Omental fat pad (tissue), 4 donors: Measurements from ENCODE around the gene FLYWCH2. TPM values are rescaled to one million over a fixed set of nuclear protein-coding genes. Genes with fewer than 3 reads are reported as not detected.

Experiments
- ATAC-seq: fragments of 150-250 bp; one replicate; pipeline ENCODE4 v1.9.1; 2016; ENCODE audit warnings: mild to moderate bottlenecking, moderate library complexity; ENCODE audit not compliant: low FRiP score
- DNase-seq: peaks from one replicate; pipeline ENCODE4 v3.0.0-alpha.2; 2019; ENCODE audit warnings: low spot score
- total RNA-seq, 4 donors: library from RNA; depleted of rRNA; stranded (reverse); fragments of >200 nt; gene quantifications; one replicate each; pipeline ENCODE4 v1.1.0, GENCODE V29; 2016
- TF ChIP-seq, protein P1 (sequence below), 3 donors: fragments of 450-650 bp; IDR thresholded peaks; one replicate each; pipeline ENCODE4 v1.5.1; 2016 to 2017; ENCODE audit warnings: antibody characterized with exemption in 3 of 3, mild to moderate bottlenecking in 3 of 3, moderate library complexity in 2 of 3

The FLYWCH2 gene
- total RNA-seq, 4 donors from 2014 or later = 22.1 to 78.7 (median 37.3) TPM

DNA sequence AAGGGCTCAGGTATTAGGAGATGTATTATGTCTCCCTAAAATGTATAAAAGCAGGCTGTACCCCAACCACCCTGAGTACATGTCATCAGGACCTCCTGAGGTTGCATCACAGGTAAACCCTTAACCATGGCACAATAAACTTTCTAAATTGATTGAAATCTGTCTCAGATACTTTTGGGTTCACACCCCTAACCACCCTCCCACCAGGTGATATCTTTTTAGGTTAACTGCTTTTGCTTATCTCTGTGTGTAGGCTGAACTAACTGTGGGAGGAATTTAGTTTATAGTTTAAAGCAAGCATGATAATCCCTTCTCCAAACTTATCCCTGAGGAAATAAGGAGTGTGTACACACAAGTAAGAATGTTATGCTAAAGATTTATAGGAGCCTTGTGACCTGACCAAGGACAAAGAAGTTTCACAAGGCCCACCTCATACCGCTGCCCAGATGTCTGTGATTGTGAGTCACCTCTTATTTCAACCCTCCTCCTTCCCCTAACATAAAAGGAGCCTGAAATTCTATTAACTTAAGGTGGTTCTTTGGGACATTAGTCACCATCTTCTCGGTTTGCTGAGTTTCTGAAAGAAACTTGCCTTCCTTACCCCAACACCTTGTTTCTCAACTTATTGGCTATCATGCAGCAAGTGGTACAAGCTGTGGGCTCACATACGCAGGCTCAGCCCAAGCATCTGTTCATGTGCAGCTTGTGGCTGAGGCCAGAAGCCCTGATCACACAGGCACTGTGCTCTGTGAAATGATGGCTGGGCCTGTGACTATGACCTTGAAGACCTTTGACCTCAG, 36.3 kb upstream of the FLYWCH2 start:
- ATAC-seq = no peak

DNA sequence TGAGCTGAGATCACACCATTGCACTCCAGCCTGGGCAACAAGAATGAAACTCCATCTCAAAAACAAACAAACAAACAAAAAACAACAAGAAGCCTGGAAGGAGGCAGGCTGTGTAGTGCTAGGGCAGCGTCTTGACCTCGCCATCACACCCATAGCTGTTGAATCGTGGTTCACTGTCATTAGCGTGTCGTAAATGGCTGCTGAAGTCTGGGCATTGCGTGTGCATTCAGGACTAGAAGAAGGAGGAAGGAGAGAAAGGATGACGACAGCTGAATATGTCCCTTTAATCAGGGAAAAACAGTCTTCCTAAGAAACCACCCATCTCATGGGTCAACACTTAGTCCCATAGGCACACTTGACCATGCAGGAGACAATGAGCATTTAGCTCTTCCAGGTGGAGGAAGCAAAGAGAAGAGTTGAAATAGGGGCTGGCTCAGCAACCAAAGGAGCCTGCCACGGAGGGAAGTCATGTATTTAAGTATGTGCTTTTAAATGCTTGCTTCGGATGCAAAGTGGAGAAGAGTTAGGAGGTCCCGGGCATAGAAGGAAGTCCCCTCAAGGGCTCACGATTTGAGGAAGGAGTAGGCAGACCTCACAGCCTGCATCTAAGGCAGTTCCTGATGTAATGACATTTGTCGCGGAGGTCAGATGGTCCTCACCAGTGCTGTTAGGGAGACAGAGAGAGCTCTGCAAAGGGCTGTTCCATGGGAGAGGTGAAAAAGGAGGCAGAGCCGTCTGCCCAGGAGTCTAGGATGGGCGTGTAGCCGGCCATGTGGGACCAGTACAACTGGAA, 33.9 kb upstream of the FLYWCH2 start:
- TF ChIP-seq, protein P1, sequence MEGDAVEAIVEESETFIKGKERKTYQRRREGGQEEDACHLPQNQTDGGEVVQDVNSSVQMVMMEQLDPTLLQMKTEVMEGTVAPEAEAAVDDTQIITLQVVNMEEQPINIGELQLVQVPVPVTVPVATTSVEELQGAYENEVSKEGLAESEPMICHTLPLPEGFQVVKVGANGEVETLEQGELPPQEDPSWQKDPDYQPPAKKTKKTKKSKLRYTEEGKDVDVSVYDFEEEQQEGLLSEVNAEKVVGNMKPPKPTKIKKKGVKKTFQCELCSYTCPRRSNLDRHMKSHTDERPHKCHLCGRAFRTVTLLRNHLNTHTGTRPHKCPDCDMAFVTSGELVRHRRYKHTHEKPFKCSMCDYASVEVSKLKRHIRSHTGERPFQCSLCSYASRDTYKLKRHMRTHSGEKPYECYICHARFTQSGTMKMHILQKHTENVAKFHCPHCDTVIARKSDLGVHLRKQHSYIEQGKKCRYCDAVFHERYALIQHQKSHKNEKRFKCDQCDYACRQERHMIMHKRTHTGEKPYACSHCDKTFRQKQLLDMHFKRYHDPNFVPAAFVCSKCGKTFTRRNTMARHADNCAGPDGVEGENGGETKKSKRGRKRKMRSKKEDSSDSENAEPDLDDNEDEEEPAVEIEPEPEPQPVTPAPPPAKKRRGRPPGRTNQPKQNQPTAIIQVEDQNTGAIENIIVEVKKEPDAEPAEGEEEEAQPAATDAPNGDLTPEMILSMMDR (IDR thresholded peaks at IDR 0.05) = no peak
- DNase-seq (no peak), ATAC-seq (no peak)

More for the DNA sequence above, 36.3 kb upstream of the FLYWCH2 start:
- TF ChIP-seq, protein P1 (IDR thresholded peaks at IDR 0.05) = no peak
- no peak for DNase-seq

DNA sequence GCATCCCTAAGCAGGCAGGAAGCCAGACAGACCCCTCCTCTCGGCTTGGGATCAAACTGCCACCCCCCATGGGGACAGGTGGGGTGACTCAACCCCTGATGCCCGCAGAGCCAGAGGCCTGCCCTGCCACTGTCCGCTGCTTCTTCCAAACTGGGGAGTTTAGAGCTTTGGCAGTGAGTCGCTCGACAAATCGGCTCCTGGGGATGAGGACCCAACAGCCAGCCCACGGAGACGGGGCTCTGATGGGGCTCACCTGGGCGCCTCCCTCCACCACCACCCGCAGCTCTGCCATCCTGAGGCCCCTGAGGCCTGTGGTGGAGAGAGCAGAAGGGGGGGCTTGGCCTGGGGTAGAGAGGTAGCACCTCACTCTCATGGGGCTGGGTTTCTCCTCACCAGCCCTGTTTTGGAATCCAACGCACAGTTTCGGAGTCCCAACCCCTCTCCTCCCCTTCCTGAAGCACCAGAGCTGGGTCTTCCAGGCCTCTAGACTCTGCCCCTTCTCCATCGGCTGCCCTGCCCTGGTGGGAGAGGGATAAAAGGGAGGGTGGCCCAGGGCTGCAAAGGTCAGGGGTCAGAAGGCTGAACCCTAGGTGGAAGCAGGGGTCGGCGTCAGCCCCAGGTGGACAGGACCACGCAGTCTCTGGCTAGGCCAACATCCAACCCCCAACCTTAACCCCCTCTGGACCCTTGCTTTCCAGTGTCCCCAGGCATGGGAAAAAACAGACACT, 30.8 kb upstream of the FLYWCH2 start:
- TF ChIP-seq, protein P1 (IDR thresholded peaks at IDR 0.05) = no peak
- ATAC-seq (no peak), DNase-seq (no peak)

DNA sequence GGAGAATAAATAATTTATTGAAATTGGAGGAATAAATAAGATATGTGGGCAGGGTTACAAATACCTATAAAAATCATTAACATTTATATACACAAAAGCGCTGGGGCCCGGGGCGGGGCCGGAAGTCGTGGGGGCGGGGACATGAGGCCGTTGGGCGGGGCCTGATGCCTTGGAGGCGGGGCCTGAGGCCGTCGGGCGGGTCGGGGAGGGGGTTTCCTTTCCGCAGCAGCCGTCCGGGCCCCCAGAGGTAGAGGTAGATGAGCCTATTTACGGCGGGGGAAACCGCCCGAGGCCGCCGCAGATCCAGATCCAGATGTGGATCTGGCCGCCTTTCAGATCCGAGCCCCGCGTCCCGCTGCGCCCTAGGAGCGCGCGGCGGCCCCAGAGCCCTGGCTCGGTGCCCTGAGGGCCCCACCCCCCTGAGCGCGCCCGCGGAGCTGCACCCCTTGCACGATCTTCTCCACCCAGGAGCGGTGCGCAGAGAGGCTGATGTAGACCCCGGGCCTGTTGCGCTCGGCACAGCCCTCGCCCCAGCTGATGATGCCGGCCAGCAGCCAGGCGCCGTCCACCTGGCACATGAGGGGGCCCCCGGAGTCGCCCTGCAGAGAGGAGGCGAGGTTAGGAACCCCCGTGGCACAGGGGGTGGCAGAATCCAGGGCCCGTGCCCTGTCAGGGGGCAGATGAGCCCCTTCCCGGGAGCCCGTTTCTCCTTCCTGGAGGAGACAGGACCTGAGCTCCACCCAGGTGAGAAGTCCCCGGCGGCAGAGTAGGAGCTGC, 30.1 kb upstream of the FLYWCH2 start:
- no peak for DNase-seq
- ATAC-seq = no peak
- TF ChIP-seq, protein P1 (IDR thresholded peaks at IDR 0.05) = no peak

DNA sequence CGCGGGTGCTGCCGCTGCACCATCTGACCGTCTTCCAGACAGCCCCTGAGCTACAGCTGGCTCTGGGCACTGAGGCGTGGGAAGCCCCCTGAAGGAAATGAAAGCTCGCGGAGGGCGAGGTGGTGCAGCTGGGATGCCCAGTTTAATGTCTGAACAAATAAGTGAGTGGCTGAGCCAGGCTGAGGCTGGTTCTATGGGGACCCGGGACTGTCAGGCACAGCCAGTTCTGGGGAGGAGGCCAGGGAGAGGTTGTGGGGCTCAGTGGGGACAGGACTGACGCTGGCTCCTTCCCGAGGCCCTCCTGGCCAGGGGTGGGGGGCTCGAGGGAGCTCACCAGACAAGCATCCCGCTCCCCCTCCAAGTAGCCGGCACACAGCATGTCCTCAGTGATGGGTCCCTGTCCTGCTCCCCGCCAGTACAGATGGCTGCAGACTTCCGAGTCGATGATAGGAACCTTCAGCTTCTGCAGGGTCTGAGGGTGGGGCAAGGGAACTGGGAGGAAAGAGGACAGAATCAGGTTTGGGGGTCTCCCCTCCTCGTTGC, 29.4 kb upstream of the FLYWCH2 start:
- DNase-seq (no peak), ATAC-seq (no peak)
- TF ChIP-seq, protein P1 (IDR thresholded peaks at IDR 0.05) = no peak

DNA sequence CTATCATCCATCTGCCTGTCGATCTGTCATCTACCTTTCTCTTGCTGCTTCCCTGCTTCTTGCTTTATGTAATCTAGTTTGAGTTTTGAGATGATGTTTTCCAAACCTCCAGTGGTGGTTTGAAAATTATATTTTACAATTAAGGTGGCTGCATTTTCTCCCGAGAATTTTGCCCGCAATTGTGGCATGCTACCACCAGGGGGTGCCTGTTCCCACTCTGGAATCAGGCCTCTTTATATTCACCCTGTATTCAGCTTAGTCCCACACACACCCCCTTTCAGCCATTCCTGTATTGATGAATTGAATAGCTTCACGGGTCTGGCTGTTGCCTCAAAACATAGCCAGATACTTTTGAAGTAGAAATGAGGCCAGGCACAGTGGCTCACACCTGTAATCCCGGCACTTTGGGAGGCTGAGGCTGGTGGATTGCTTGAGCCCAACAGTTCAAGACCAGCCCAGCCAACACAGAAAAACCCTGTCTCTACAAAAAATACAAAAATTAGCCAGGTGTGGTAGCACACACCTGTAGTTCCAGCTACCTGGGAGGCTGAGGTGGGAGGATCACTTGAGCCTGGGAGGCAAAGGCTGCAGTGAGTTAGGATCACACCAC, 28.2 kb upstream of the FLYWCH2 start:
- TF ChIP-seq, protein P1 (IDR thresholded peaks at IDR 0.05) = no peak
- ATAC-seq (no peak), DNase-seq (no peak)
